Fibroblast of the aortic adventitia (primary cell): ENCODE measurements around the gene MYO18B. TPM values are rescaled to one million over a fixed set of nuclear protein-coding genes. Genes with fewer than 3 reads are reported as not detected.

ENCODE experiments used
- DNase-seq: peaks from one replicate; pipeline ENCODE4 v3.0.0-alpha.2; 2010; ENCODE audit warnings: low read depth
- H3K4me3 ChIP-seq: 2 replicates; pipeline ENCODE4 v1.5.1; 2011; ENCODE audit warnings: low read depth, mild to moderate bottlenecking, control low read depth, low read length, moderate library complexity
- total RNA-seq: library from RNA; depleted of rRNA; stranded (reverse); fragments of >200 nt; gene quantifications from 2 replicates; pipeline ENCODE4 v1.2.3, GENCODE V29; 2012; ENCODE audit warnings: low replicate concordance
- TF ChIP-seq, protein P1 (sequence below): IDR thresholded peaks from 2 replicates; pipeline ENCODE4 v1.5.1; 2011; ENCODE audit warnings: mild to moderate bottlenecking, low read length, control low read depth, inconsistent platforms; ENCODE audit not compliant: insufficient read depth

MYO18B gene, protein sequence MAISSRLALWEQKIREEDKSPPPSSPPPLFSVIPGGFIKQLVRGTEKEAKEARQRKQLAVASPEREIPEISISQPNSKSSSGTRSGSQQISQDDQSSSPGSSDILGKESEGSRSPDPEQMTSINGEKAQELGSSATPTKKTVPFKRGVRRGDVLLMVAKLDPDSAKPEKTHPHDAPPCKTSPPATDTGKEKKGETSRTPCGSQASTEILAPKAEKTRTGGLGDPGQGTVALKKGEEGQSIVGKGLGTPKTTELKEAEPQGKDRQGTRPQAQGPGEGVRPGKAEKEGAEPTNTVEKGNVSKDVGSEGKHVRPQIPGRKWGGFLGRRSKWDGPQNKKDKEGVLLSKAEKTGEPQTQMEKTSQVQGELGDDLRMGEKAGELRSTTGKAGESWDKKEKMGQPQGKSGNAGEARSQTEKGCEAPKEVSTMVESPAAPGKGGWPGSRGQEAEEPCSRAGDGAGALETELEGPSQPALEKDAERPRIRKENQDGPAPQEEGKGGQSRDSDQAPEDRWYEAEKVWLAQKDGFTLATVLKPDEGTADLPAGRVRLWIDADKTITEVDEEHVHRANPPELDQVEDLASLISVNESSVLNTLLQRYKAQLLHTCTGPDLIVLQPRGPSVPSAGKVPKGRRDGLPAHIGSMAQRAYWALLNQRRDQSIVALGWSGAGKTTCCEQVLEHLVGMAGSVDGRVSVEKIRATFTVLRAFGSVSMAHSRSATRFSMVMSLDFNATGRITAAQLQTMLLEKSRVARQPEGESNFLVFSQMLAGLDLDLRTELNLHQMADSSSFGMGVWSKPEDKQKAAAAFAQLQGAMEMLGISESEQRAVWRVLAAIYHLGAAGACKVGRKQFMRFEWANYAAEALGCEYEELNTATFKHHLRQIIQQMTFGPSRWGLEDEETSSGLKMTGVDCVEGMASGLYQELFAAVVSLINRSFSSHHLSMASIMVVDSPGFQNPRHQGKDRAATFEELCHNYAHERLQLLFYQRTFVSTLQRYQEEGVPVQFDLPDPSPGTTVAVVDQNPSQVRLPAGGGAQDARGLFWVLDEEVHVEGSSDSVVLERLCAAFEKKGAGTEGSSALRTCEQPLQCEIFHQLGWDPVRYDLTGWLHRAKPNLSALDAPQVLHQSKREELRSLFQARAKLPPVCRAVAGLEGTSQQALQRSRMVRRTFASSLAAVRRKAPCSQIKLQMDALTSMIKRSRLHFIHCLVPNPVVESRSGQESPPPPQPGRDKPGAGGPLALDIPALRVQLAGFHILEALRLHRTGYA (N-terminal part only)
- total RNA-seq: 0.08 TPM in 1 of 2 replicates, not detected in the other

DNA sequence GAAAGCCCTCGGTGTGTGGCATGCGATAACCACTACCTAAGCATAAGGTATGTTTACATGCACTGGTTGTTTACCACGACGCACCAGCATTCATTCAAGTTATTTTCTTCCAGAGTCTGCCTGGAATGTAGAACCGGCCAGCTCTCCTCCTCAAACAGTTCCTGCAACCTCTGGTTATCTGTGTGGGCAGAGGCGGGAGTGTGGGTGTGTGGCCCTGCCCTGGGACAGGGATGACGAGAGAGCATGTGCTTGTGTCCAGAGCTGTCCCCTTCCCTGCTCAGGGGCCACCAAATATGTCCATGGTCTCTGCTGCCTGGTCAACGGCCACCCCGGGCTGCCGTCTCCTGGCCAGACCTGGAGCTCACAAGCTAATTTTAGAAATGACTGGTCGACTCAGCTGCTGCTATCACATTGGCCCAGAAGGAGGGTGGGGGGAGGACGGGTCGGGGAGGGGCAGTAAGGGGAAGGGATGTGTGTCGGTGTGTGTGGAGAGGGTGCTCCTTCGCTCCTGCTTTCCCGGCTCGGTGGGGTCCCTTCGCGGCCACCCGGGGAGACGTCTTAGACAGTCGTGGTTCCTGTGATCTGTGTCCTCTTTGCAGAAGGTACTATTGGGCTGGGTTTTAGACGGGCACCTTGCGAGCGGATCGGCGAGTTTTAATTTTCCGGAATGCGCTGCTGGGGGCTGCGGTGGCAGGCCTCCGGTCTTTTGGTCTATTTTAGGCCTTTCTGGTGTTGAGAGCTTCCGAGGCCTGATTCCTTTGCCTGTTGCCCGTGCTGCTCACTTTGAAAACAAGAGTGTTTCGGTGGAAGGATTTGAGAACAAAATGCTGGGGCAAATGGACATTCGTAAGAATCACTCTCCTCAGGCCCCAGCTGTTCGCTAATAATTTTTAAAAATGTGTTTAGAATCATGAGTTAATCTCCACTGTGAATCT, at the start of gene MYO18B:
Gene MYO18B, plus strand, starts transcription at position 497 of the 935 bp plus-strand sequence. CDS start 18,905 bp downstream, outside the sequence.
- no peak for DNase-seq
- TF ChIP-seq, protein P1, sequence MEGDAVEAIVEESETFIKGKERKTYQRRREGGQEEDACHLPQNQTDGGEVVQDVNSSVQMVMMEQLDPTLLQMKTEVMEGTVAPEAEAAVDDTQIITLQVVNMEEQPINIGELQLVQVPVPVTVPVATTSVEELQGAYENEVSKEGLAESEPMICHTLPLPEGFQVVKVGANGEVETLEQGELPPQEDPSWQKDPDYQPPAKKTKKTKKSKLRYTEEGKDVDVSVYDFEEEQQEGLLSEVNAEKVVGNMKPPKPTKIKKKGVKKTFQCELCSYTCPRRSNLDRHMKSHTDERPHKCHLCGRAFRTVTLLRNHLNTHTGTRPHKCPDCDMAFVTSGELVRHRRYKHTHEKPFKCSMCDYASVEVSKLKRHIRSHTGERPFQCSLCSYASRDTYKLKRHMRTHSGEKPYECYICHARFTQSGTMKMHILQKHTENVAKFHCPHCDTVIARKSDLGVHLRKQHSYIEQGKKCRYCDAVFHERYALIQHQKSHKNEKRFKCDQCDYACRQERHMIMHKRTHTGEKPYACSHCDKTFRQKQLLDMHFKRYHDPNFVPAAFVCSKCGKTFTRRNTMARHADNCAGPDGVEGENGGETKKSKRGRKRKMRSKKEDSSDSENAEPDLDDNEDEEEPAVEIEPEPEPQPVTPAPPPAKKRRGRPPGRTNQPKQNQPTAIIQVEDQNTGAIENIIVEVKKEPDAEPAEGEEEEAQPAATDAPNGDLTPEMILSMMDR: no peak

DNA sequence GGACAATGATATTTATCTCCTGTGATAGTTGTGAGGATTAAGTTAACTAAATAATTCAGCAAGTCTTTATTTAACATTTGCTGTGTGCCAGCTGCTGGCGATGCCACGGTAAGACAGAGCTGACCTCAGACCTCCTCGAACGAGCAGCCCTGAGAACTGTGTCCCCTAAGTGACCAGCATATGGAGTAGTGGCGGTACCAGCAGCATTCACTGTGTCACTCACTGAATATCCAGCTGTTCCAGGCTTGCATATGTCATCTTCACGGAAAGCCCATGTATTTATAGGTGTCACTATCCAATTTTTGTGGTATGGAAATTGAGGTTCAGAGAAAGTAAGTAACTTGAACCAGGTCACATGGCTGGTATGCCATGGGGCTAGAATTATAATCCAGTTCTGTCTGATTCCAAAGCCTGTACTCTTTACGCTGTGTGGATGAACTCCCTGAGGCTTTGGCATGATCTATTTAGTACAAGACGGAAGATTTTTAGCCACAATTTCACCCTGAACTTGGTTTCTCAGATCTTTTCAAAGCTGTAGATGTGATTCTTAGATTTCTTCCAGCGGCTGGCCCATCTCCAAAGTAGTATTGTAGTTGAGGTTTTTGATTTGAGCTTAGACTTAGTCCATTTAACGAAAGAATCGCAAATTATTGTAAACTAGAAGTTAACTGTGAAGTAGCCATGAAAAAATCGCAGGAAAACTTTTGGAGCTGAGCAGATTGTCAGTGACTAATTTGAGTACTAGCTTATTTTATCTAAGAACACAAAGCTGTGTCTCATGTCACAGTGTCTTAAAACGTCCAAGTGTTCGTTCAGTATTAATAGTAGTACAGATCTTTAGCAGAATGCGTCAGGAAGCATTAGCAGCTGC, 49.4 kb upstream of the MYO18B start:
- H3K4me3 ChIP-seq: no peak overlapping the region
- no peak for DNase-seq
- TF ChIP-seq, protein P1: no peak

More for the DNA sequence above, at the start of gene MYO18B:
- no peak within 1 kb of the TSS for H3K4me3 ChIP-seq

DNA sequence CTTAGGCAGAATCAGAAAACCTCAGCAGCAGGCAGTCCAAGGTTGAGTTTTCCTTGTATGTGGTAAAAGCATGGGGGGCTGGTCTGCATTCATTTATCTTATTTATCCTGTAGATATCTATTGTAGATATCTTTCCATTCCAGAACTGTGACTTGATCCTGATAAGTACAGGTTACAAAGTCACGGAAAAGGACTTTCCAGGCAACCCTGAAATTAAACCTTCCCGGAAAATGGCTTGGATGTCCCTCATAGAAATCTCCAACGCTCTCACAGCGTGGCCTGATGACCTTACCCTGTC, 48.8 kb upstream of the MYO18B start:
- TF ChIP-seq, protein P1: no peak
- no peak for DNase-seq
- no peak overlapping the region for H3K4me3 ChIP-seq

DNA sequence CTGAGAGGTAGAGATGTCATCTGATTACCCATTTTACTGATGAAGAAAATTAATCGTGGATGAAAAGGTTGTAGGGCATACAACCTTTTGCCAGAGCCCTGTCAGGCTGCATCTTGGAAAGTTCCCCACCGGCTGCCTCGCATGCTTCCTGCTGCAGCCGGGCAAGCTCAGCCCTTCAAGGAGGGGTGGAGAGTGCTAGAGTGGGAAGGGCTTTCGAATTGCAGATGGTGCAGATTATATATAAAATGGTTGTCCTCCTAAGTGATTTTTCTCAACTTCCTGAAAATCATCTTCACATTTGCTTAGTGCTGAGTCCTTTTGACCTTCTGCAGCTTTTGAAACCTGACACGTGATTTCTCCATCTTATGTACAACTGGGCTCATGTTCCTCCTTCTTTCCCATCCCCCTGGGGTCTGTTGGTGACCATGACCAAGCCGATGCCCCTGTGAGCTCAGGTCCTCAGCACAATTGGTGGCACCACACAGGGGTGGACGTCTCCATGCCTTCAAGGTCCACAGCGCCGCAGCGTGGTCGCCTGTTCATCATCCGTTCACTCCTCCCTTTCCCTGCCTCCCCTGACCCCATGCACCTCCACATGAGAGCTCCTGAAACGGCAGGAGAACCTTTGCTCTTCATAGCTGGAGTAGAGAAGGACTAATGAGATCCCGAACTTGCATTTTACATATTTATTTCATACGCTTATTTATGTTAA, 47.6 kb upstream of the MYO18B start:
- H3K4me3 ChIP-seq: no peak overlapping the region
- TF ChIP-seq, protein P1: no peak
- DNase-seq: no peak

DNA sequence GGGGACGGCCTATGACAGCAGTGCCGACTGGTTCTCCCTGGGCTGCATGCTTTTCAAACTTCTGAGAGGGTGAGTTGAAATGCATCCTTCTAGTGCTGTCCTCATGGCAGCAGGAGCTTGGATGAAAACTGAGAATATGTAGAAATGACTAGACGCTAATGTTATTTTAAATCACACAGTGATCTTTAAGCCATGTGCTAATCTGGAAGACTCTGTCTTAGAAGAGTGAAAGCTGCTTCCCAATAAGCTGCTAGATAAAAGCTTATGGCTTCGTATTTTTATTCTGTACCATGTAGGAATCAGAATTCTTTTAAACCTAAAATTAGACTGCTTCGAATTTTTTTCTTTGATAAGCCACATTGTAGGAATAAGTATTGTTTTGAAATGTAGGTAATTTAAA, 46.8 kb upstream of the MYO18B start:
- no peak overlapping the region for H3K4me3 ChIP-seq
- TF ChIP-seq, protein P1: no peak
- no peak for DNase-seq
